Nephron (organoid): Measurements from ENCODE around the gene HOXD11.

ENCODE experiments used
- H3K27ac Mint-ChIP-seq, 3 experiments: 2 replicates each; pipeline ENCODE4 v1.8.0; 2020; ENCODE audit warnings: mixed read lengths in 3 of 3, mild to moderate bottlenecking in 2 of 3, moderate library complexity in 1 of 3
- H3K27me3 Mint-ChIP-seq: 2 replicates; pipeline ENCODE4 v1.8.0; 2021; ENCODE audit warnings: low read depth, mild to moderate bottlenecking, moderate library complexity, mixed read lengths
- H3K36me3 Mint-ChIP-seq: 2 replicates; pipeline ENCODE4 v1.8.0; 2020; ENCODE audit warnings: low read depth, mixed read lengths
- H3K4me1 Mint-ChIP-seq: 2 replicates; pipeline ENCODE4 v1.8.0; 2020; ENCODE audit warnings: mixed read lengths
- H3K4me3 Mint-ChIP-seq, 3 experiments: 2 replicates each; pipeline ENCODE4 v1.8.0; 2020; ENCODE audit warnings: mild to moderate bottlenecking in 3 of 3, mixed read lengths in 3 of 3, moderate library complexity in 2 of 3
- H3K9me3 Mint-ChIP-seq: 2 replicates; pipeline ENCODE4 v1.8.0; 2020; ENCODE audit warnings: mixed read lengths
- TF ChIP-seq, protein P1 (sequence below), 3 experiments: fragments of 200-600 bp; sonication (generic); IDR thresholded peaks; one replicate each; pipeline ENCODE4 v1.5.0; 2021; ENCODE audit warnings: antibody characterized with exemption in 3 of 3; ENCODE audit not compliant: unreplicated experiment in 3 of 3

HOXD11 gene

DNA sequence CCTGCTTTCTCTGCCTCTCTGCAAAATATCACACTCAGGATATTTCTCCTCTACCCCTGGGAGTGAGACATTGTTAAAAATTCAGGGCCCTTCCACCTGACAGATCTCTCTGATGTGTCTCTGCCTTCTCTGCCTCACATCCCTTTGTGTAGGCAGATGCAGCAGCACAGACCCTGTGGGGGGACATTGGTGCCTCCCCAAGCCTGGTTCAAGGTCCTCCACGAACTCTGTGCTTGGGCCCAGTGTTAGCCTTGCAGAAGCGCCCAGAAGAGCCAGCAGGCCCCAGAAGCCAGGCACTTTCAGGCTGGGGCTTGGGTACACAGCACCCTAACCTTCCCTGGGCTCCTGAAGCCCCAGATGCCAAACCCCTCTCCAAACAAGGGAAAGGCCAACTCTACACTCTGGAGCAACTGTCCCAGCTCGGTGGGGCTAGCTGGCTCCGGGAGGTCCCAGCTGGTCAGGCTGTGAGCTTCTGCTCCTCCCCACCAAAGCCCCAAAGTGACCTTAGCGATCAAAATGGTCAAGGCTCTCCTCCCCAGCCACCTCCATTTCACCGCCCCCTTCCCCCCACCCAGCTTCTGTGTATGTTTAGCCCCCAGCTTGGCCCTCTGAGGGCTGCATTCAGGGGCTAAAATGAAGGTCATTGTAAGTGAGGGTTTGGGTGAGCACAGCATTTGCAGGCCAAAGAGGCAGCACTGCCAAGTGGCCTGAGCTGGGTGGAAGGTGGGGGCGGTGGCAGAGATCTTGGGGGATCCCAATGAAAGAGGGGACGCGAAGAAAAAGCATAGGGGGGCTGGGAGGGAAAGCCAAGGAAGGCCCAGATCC, 18.1 kb downstream of the HOXD11 start:
- Mint-ChIP-seq H3K36me3 (peaks cover 35% of the 10 kb centered on the region), H3K4me3 (peak overlapping the region; percentile 91 to 95 (median 92)), H3K27ac (peak overlapping the region; percentile 99 to 100 (median 99)), H3K4me1 (peaks cover 60% of the 10 kb centered on the region), H3K27me3 (peaks cover 53% of the 10 kb centered on the region), H3K9me3 (no peaks in the 10 kb centered on the region)
- TF ChIP-seq, protein P1, sequence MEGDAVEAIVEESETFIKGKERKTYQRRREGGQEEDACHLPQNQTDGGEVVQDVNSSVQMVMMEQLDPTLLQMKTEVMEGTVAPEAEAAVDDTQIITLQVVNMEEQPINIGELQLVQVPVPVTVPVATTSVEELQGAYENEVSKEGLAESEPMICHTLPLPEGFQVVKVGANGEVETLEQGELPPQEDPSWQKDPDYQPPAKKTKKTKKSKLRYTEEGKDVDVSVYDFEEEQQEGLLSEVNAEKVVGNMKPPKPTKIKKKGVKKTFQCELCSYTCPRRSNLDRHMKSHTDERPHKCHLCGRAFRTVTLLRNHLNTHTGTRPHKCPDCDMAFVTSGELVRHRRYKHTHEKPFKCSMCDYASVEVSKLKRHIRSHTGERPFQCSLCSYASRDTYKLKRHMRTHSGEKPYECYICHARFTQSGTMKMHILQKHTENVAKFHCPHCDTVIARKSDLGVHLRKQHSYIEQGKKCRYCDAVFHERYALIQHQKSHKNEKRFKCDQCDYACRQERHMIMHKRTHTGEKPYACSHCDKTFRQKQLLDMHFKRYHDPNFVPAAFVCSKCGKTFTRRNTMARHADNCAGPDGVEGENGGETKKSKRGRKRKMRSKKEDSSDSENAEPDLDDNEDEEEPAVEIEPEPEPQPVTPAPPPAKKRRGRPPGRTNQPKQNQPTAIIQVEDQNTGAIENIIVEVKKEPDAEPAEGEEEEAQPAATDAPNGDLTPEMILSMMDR (IDR thresholded peaks at IDR 0.05; ENCODE audit: unreplicated experiment in 3 of 3) = no peak

DNA sequence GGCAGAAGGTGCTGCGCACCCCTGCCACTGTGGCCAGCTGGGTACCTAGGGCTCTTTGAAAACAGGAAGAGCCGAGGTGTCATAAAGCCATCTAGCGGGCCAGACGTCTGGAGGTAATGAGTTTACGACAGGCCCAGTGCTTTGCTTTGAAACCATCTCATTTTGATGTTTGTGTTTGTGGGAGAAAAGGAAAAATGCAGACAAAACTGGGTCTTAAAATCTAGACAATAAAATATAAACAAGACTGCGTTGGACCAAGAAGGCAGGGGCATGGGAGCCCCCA, 18.6 kb downstream of the HOXD11 start:
- Mint-ChIP-seq H3K27ac (peak overlapping the region; percentile 99 to 100 (median 99)), H3K4me1 (peaks cover 55% of the 10 kb centered on the region), H3K9me3 (no peaks in the 10 kb centered on the region), H3K36me3 (peaks cover 29% of the 10 kb centered on the region), H3K27me3 (peaks cover 49% of the 10 kb centered on the region), H3K4me3 (peak overlapping the region; percentile 91 to 95 (median 92))
- TF ChIP-seq, protein P1 (IDR thresholded peaks at IDR 0.05; ENCODE audit: unreplicated experiment in 3 of 3) = no peak

DNA sequence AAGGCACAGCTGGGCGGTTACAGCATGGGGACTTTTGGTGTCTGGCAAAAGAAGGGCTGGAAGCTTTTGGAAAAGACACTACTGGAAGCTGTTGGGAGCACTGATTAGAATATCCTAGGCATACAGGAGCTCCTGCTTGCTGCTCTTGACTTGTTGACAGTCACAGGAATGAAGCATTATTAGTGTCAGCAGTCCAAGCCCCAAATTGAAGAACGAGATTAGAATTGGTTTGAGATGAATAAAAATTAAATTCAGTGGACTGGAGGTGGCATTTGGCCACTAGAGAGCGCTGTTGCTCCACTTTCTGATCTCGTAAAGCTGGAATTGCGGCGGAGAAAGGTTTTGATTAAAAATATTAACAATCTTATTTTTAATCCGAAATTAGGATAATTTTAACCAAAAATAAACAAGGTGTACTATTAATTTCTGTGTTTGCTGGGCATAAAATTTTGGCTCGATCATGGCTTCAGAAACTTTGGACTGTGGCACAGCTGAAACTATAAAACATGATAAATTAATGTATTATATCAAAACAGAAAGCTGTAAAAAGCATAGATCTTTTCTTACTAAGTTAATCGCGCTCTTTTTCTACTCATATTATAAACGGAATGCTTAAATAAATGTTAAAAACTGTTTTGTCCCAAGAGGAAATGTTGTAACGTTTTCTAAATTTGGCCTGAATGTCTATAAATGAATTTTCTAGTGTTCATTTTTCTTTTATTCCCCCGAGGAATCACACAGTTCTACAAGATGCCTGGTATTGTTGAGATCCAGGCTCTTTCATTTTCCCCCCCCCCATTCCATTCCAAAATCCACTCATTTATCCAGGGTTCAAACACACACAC, 20.1 kb downstream of the HOXD11 start:
- H3K4me3 Mint-ChIP-seq = peak overlapping the region; percentile 91 to 98 (median 95)
- H3K9me3 Mint-ChIP-seq = no peaks in the 10 kb centered on the region
- peaks cover 52% of the 10 kb centered on the region for H3K4me1 Mint-ChIP-seq
- TF ChIP-seq, protein P1 (IDR thresholded peaks at IDR 0.05; ENCODE audit: unreplicated experiment in 3 of 3) = peak; percentile 86 to 94 (median 88)
- H3K27ac Mint-ChIP-seq = peak overlapping the region; percentile 99 to 100 (median 99)
- peaks cover 43% of the 10 kb centered on the region for H3K27me3 Mint-ChIP-seq
- H3K36me3 Mint-ChIP-seq = peaks cover 31% of the 10 kb centered on the region

DNA sequence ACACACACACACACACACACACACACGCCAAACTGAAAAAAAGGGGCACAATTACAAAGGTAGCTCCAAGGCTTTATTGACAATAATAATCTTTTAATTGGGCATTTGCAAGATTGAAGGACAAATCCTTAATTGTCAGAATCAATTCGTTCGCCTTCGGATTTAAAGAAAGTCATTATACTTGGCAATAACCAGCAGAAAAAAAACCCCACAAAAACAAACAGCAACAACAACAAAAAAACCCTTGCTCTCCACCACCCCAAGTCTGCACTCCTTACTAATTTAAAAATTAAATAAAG, 20.6 kb downstream of the HOXD11 start:
- Mint-ChIP-seq H3K36me3 (peaks cover 35% of the 10 kb centered on the region), H3K9me3 (no peaks in the 10 kb centered on the region), H3K4me3 (peak overlapping the region; percentile 91 to 98 (median 95)), H3K27me3 (peaks cover 46% of the 10 kb centered on the region), H3K4me1 (peaks cover 56% of the 10 kb centered on the region), H3K27ac (peak overlapping the region; percentile 99 to 100 (median 99))
- TF ChIP-seq, protein P1 (IDR thresholded peaks at IDR 0.05; ENCODE audit: unreplicated experiment in 3 of 3) = no peak

DNA sequence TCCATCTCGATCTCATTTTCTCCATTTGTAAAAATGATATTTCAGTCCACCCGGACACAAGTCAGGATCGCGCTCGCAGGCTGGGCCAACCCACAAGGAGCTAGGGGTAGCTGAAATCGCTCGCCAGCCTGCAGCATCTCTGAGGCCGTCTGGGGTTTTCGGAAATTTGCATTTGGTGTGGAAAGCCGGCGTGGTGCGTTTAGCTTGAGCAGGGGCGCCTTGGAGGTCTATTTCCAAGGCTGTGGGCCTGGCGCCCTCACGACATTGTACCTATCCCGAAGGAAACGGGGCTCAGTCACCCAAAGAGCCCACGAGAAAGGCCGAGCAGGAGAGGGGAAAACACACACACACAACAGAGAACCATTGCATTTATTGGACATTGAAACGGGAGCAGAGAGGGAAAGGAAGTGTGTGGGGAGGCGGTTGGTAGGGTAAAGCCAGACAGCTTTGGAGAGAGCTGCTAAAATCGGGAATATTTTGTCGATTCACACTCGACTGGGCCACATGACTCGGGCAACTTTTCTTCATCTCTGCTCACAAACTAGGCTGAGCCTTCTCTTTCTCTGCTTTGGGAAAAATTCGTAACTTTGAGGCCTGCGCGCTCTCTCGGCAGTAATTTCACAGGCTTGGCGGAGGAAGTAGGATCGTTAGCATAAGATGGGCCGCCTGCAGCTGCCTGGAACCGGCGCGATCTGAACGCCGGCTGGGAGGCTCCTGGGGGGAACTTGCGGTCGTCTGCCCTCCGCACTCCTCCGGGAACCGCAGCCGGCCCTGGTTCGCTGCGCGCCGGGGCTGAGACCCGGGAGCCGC, 21.3 kb downstream of the HOXD11 start:
- peaks cover 34% of the 10 kb centered on the region for H3K36me3 Mint-ChIP-seq
- peak overlapping the region; percentile 99 to 100 (median 99) for H3K27ac Mint-ChIP-seq
- H3K4me3 Mint-ChIP-seq = peak overlapping the region; percentile 91 to 98 (median 95)
- peaks cover 43% of the 10 kb centered on the region for H3K27me3 Mint-ChIP-seq
- TF ChIP-seq, protein P1 (IDR thresholded peaks at IDR 0.05; ENCODE audit: unreplicated experiment in 3 of 3) = no peak
- peaks cover 62% of the 10 kb centered on the region for H3K4me1 Mint-ChIP-seq
- no peaks in the 10 kb centered on the region for H3K9me3 Mint-ChIP-seq
